ENCODE data around the gene LMF1. TPM values are rescaled to one million over a fixed set of nuclear protein-coding genes. Genes with fewer than 3 reads are reported as not detected.

The LMF1 gene
- total and polyA plus RNA-seq, 12 donors = 5.1 to 15.4 (median 7.6) TPM

DNA sequence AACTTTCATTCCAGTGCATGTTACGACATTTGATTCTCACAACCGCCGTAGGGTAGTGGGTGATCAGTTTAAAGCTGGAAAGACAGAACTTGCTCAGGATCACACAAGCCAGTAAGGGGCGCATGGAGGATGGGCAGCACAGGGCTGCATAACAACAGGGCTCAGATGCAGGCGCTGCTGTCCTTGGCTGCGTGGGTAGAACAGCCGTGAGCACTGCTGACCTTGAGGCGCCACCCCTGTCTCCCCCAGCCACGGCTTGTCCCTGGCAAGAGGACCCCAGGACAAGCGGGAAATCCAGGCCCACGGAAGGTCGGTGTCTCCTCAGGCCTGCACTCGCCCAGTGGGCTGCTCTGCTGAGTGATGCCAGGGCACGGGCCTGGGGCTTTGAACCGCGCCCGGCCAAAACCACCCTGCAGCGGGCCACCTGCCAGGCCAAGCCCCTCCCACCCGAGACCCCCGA, 84.7 kb downstream of the LMF1 start:
- ATAC-seq = no peak

DNA sequence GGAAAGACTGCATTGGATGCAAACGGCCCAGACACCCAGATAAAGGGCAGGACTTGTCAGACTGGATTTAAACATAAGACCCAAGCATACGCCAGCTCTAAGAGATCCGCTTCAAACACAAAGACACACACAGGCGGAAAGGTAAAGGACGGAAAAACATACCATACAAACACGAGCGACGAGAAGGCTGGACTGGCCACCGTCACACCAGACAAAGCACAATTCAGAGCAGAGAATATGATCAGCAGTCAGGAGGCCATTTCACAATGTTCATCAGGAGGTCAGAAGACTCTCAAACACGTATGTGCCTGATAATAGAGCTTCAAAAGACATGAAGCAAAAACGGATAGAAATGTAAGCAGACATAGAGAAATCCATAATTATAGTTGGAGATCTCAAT, 85.4 kb downstream of the LMF1 start:
- peaks cover 0 to 7% (median 4%) of the 10 kb centered on the region in 9 donors for H3K4me1 ChIP-seq
- TF ChIP-seq, protein P1, sequence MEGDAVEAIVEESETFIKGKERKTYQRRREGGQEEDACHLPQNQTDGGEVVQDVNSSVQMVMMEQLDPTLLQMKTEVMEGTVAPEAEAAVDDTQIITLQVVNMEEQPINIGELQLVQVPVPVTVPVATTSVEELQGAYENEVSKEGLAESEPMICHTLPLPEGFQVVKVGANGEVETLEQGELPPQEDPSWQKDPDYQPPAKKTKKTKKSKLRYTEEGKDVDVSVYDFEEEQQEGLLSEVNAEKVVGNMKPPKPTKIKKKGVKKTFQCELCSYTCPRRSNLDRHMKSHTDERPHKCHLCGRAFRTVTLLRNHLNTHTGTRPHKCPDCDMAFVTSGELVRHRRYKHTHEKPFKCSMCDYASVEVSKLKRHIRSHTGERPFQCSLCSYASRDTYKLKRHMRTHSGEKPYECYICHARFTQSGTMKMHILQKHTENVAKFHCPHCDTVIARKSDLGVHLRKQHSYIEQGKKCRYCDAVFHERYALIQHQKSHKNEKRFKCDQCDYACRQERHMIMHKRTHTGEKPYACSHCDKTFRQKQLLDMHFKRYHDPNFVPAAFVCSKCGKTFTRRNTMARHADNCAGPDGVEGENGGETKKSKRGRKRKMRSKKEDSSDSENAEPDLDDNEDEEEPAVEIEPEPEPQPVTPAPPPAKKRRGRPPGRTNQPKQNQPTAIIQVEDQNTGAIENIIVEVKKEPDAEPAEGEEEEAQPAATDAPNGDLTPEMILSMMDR (IDR thresholded peaks at IDR 0.05) = no peak
- H3K36me3 ChIP-seq = peaks cover 0 to 12% (median 0%) of the 10 kb centered on the region in 9 donors
- ATAC-seq = no peak
- peaks cover 0 to 31% (median 23%) of the 10 kb centered on the region in 11 donors for H3K9me3 ChIP-seq
- intact Hi-C loops (cut with DNase I) = no loop called here
- DNase-seq = no peak
- no peak overlapping the region for H3K4me3 ChIP-seq
- no peaks in the 10 kb centered on the region for H3K27me3 ChIP-seq
- WGBS, 2 donors = 79 to 86% methylated on average over 11 of the region's 11 CpGs
- no peak overlapping the region for H3K27ac ChIP-seq

More for the DNA sequence above, 84.7 kb downstream of the LMF1 start:
- Histone ChIP-seq H3K27me3 (no peaks in the 10 kb centered on the region), H3K4me3 (no peak overlapping the region), H3K4me1 (peaks cover 0 to 12% (median 8%) of the 10 kb centered on the region in 9 donors), H3K36me3 (peaks cover 0 to 12% (median 0%) of the 10 kb centered on the region in 9 donors), H3K27ac (no peak overlapping the region), H3K9me3 (peaks cover 0 to 31% (median 23%) of the 10 kb centered on the region in 11 donors)
- TF ChIP-seq, protein P1 (IDR thresholded peaks at IDR 0.05) = no peak
- intact Hi-C loops (cut with DNase I) = no loop called here
- DNase-seq = no peak
- 51 to 57% methylated on average over 20 of the region's 20 CpGs for WGBS, 2 donors

DNA sequence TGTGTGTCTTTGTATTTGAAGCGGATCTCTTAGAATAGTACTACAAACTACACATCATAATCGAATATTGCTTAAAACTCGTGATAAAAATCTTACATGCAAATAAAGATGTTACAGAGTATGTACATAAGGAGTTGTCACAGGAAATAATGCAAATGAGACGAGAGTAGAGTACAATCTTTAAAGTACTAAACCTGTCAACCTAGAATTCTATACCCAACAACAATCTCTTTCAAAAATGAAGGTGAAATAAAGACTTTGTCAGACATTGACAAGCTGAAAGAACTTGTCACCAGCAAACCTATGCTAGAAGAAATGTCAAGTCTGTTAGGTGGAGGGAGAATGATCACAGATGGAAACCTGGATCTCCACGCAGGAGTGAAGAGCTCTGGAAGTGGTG, 86.6 kb downstream of the LMF1 start:
- WGBS, 2 donors = 94 to 95% methylated on average over 5 of the region's 5 CpGs
- no peak overlapping the region for H3K4me3 ChIP-seq
- no peaks in the 10 kb centered on the region for H3K27me3 ChIP-seq
- intact Hi-C loops (cut with DNase I) = no loop called here
- no peak for DNase-seq
- no peak overlapping the region for H3K27ac ChIP-seq
- peaks cover 0 to 12% (median 0%) of the 10 kb centered on the region in 9 donors for H3K36me3 ChIP-seq
- TF ChIP-seq, protein P1 (IDR thresholded peaks at IDR 0.05) = no peak
- no peak for ATAC-seq
- H3K4me1 ChIP-seq = peaks cover 0 to 4% (median 0%) of the 10 kb centered on the region in 9 donors
- H3K9me3 ChIP-seq = peaks cover 0 to 31% (median 23%) of the 10 kb centered on the region in 11 donors

DNA sequence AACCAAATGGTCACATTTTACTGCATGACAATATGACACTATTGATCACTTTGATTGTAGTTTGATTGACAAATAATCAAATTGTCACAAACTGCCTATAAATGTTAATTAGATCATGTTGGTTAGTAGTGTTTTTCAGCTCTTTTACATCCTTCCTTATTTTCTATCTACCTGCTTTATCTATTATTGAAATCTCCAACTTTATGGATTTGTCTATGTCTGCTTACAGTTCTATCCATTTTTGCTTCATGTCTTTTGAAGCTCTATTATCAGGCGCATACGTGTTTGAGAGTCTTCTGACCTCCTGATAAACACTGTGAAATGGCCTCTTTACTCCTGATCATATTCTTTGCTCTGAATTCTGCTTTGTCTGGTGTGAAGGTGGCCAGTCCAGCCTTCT, 87.0 kb downstream of the LMF1 start:
- Histone ChIP-seq H3K27ac (no peak overlapping the region), H3K27me3 (no peaks in the 10 kb centered on the region), H3K4me3 (no peak overlapping the region), H3K9me3 (peaks cover 0 to 31% (median 23%) of the 10 kb centered on the region in 11 donors), H3K4me1 (peaks cover 0 to 4% (median 0%) of the 10 kb centered on the region in 9 donors), H3K36me3 (peaks cover 0 to 12% (median 0%) of the 10 kb centered on the region in 9 donors)
- ATAC-seq (no peak), DNase-seq (no peak)
- TF ChIP-seq, protein P1 (IDR thresholded peaks at IDR 0.05) = no peak
- WGBS, 2 donors = 95 to 98% methylated on average over 2 of the region's 2 CpGs
- intact Hi-C loops (cut with DNase I) = no loop called here

Measured in heart right ventricle (tissue), 16 donors.